K562 (cell line): Measurements from ENCODE around the gene DDRGK1. TPM values are rescaled to one million over a fixed set of nuclear protein-coding genes. Genes with fewer than 3 reads are reported as not detected.

ENCODE experiments used
- CXXC5 ChIP-seq: fragments of 250-450 bp; sonication (Bioruptor Pico); IDR thresholded peaks from 2 replicates; pipeline ENCODE4 v1.8.0; 2022; ENCODE audit warnings: inconsistent platforms, mild to moderate bottlenecking, moderate library complexity
- EP400 ChIP-seq: fragments of 450-650 bp; IDR thresholded peaks from 2 replicates; pipeline ENCODE4 v1.6.1; 2017; ENCODE audit warnings: antibody characterized with exemption, mild to moderate bottlenecking, moderate library complexity
- HDGF ChIP-seq: fragments of 450-650 bp; IDR thresholded peaks from 2 replicates; pipeline ENCODE4 v1.6.1; 2016
- IFI16 ChIP-seq: fragments of 250-450 bp; sonication (Bioruptor Pico); IDR thresholded peaks from 2 replicates; pipeline ENCODE4 v2.1.2; 2022; ENCODE audit warnings: mild to moderate bottlenecking, inconsistent platforms
- MYC ChIP-seq, 2 experiments: fragments of 250-450 bp in 1 of 2; sonication (Bioruptor Pico) in 1 of 2; IDR thresholded peaks; 2 replicates each; pipeline versions ENCODE4 v1.5.1 to v1.6.1; 2012 to 2021; ENCODE audit warnings: low read depth in 2 of 2, borderline replicate concordance in 1 of 2, improper control_type of control experiment in 1 of 2, low read length in 1 of 2, mild to moderate bottlenecking in 1 of 2, moderate library complexity in 1 of 2
- NFIC ChIP-seq: fragments of 450-650 bp; IDR thresholded peaks from 2 replicates; pipeline ENCODE4 v1.6.1; 2017; ENCODE audit warnings: mild to moderate bottlenecking, inconsistent platforms
- PHF8 ChIP-seq: fragments of 200-600 bp; sonication (generic); IDR thresholded peaks from 2 replicates; pipeline ENCODE4 v1.6.1; 2012; ENCODE audit warnings: mixed run types, mild to moderate bottlenecking, inconsistent platforms, low read length, moderate library complexity, borderline replicate concordance
- RAD51 ChIP-seq: fragments of 450-650 bp; IDR thresholded peaks from 2 replicates; pipeline ENCODE4 v1.7.1; 2016; ENCODE audit warnings: low read depth, mild to moderate bottlenecking, borderline replicate concordance
- RBFOX2 ChIP-seq: fragments of 200-400 bp; formaldehyde crosslinking; IDR thresholded peaks from 2 replicates; pipeline ENCODE4 v1.6.1; 2017; ENCODE audit warnings: low read depth, mild to moderate bottlenecking, low read length, moderate library complexity
- TAF1 ChIP-seq: IDR thresholded peaks from 2 replicates; pipeline ENCODE4 v1.6.1; 2011; ENCODE audit warnings: mild to moderate bottlenecking, low read length, moderate library complexity; ENCODE audit not compliant: insufficient read depth, control insufficient read depth, severe bottlenecking; ENCODE audit errors: extremely low read depth
- ZFX ChIP-seq: sonication (generic); formaldehyde crosslinking; IDR thresholded peaks from 2 replicates; pipeline ENCODE4 v1.8.0; 2022; ENCODE audit warnings: mild to moderate bottlenecking, missing genetic modification reagents, moderate library complexity
- ZNF232 ChIP-seq: sonication (generic); formaldehyde crosslinking; IDR thresholded peaks from 2 replicates; pipeline ENCODE4 v1.8.0; 2022; ENCODE audit warnings: mild to moderate bottlenecking, missing genetic modification reagents
- polyA plus RNA-seq, 8 experiments: library from polyadenylated mRNA; depleted of rRNA in 4 of 8; stranded (reverse) in 5 of 8; unstranded in 3 of 8; fragments of >200 nt; fragmentation: Nextera tagmentation in 2 of 8; fragmentation: Illumina TruSeq in 1 of 8; extraction: Ambion mirVana in 2 of 8; extraction: Trizol in 1 of 8; gene quantifications; 2 replicates each; pipeline versions ENCODE4 v1.2.1 to v1.2.3, GENCODE V29; 2011 to 2014; ENCODE audit warnings: inconsistent platforms in 1 of 8, missing spikeins in 1 of 8
- total RNA-seq, 7 experiments: library from RNA; depleted of rRNA in 6 of 7; stranded (reverse); fragments of >200 nt in 6 of 7; fragmentation: Illumina TruSeq in 2 of 7; extraction: Trizol in 2 of 7; gene quantifications; 2 replicates each; pipeline versions ENCODE4 v1.2.1 to v1.2.3, GENCODE V29; 2011 to 2021; ENCODE audit warnings: low replicate concordance in 1 of 7
- TF ChIP-seq, protein P1 (sequence below): sonication (generic); formaldehyde crosslinking; IDR thresholded peaks from 2 replicates; pipeline ENCODE4 v1.8.1; 2023; ENCODE audit warnings: mild to moderate bottlenecking, missing genetic modification reagents, moderate library complexity
- TF ChIP-seq, protein P2 (sequence below): fragments of 450-650 bp; IDR thresholded peaks from 2 replicates; pipeline ENCODE4 v1.7.1; 2018; ENCODE audit warnings: mild to moderate bottlenecking, low read depth; ENCODE audit not compliant: partially characterized antibody
- TF ChIP-seq, protein P3 (sequence below): fragments of 450-650 bp; IDR thresholded peaks from 2 replicates; pipeline ENCODE4 v1.6.1; 2014; ENCODE audit warnings: low read depth, mild to moderate bottlenecking, moderate library complexity, borderline replicate concordance

The DDRGK1 gene
- total and polyA plus RNA-seq, 9 of the 15 experiments (the other 6 are each of a cell fraction or from before 2014, with no cell fraction given), result 2.3 to 54.4 (median 29.1) TPM

DNA sequence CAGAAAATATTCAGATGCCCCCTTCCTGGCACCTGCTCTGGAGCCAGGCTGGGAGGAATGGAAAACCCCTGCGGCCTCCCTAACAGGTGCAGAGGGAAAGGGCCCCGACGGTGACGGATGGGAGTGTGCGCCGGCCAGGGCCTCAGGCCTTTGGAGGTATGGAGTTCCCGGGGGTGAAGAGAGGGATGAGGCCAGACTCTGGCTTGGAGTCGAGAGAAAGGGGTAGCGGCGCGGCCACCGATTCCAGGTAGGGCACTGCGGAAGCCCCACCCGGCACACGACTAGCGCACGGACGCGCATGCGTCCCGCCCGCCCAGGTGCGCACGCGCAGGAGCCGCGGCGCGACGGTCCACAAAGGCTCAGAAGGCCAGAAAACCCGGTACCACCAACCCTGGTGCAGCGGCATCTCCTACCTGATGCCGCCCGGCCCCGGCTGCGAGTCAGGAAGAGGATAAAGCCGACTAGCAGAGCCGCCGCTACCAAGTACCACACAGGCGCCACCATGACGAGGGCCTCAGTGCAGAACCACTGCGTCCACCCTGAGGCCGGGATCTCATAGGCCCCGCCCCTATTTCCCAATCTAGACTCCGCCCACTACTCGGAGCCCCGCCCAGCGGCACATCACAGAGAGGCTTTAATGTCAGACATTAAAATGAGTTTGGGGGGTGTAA is at the start of gene DDRGK1 (continued):
- no peak for TF ChIP-seq RAD51
- no peak for TF ChIP-seq HDGF
- TF ChIP-seq IFI16 (CRISPR knock-in tag), result no peak
- TF ChIP-seq, protein P1, sequence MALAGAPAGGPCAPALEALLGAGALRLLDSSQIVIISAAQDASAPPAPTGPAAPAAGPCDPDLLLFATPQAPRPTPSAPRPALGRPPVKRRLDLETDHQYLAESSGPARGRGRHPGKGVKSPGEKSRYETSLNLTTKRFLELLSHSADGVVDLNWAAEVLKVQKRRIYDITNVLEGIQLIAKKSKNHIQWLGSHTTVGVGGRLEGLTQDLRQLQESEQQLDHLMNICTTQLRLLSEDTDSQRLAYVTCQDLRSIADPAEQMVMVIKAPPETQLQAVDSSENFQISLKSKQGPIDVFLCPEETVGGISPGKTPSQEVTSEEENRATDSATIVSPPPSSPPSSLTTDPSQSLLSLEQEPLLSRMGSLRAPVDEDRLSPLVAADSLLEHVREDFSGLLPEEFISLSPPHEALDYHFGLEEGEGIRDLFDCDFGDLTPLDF (CRISPR knock-in tag), result 0 out of 2 replicates have a peak, but pooled peaks have one; percentile 40
- TF ChIP-seq, protein P2, sequence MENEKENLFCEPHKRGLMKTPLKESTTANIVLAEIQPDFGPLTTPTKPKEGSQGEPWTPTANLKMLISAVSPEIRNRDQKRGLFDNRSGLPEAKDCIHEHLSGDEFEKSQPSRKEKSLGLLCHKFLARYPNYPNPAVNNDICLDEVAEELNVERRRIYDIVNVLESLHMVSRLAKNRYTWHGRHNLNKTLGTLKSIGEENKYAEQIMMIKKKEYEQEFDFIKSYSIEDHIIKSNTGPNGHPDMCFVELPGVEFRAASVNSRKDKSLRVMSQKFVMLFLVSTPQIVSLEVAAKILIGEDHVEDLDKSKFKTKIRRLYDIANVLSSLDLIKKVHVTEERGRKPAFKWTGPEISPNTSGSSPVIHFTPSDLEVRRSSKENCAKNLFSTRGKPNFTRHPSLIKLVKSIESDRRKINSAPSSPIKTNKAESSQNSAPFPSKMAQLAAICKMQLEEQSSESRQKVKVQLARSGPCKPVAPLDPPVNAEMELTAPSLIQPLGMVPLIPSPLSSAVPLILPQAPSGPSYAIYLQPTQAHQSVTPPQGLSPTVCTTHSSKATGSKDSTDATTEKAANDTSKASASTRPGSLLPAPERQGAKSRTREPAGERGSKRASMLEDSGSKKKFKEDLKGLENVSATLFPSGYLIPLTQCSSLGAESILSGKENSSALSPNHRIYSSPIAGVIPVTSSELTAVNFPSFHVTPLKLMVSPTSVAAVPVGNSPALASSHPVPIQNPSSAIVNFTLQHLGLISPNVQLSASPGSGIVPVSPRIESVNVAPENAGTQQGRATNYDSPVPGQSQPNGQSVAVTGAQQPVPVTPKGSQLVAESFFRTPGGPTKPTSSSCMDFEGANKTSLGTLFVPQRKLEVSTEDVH, result peak; percentile 9
- no peak for TF ChIP-seq MYC (IDR thresholded peaks at IDR 0.05; ENCODE audit: low read depth, low read length)
- TF ChIP-seq MYC (CRISPR knock-in tag; IDR thresholded peaks at IDR 0.05; ENCODE audit: borderline replicate concordance, low read depth), result peak; percentile 67; the same call in 1 of the 2 replicates
- peak; percentile 57 for TF ChIP-seq TAF1
- peak; percentile 62 for TF ChIP-seq EP400
- TF ChIP-seq CXXC5 (CRISPR knock-in tag), result peak; percentile 56
- peak; percentile 80 for TF ChIP-seq PHF8
- peak; percentile 84 for TF ChIP-seq RBFOX2
- TF ChIP-seq, protein P3, sequence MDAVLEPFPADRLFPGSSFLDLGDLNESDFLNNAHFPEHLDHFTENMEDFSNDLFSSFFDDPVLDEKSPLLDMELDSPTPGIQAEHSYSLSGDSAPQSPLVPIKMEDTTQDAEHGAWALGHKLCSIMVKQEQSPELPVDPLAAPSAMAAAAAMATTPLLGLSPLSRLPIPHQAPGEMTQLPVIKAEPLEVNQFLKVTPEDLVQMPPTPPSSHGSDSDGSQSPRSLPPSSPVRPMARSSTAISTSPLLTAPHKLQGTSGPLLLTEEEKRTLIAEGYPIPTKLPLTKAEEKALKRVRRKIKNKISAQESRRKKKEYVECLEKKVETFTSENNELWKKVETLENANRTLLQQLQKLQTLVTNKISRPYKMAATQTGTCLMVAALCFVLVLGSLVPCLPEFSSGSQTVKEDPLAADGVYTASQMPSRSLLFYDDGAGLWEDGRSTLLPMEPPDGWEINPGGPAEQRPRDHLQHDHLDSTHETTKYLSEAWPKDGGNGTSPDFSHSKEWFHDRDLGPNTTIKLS, result peak; percentile 41; the same call in 1 of the 2 replicates
- 0 out of 2 replicates have a peak, but pooled peaks have one; percentile 76 for TF ChIP-seq ZNF232 (CRISPR knock-in tag)
- peak; percentile 97 for TF ChIP-seq ZFX (CRISPR knock-in tag)
- TF ChIP-seq NFIC, result peak; percentile 12; the same call in 1 of the 2 replicates
